IPS-NIHi7 (cell line): ENCODE measurements around the gene TTC12.
A peak's percentile ranks its signal among the peaks of the same experiment; 100 is the strongest.
"Not testable (repeated sequence)": the region's sequence is repeated elsewhere in the genome, so short reads cannot be mapped to it uniquely, and the experiment has no call there.

Source experiments
- DNase-seq: peaks from one replicate; pipeline ENCODE4 v3.0.0; 2012; ENCODE audit warnings: mixed read lengths; ENCODE audit errors: extremely low spot score

The TTC12 gene

GRCh38 chr11:113286009-113286408 is 28.4 kb upstream of the TTC12 start:
- DNase-seq, result no peak

GRCh38 chr11:113286509-113287497 is 27.6 kb upstream of the TTC12 start:
- no peak for DNase-seq

- DNase-seq, result no peak
These were observed 26.6 kb upstream of the TTC12 start for GRCh38 chr11:113287801-113288200.

GRCh38 chr11:113288286-113288863 is 26.0 kb upstream of the TTC12 start:
- DNase-seq, result no peak

GRCh38 chr11:113289431-113290187 is 24.8 kb upstream of the TTC12 start:
- DNase-seq, result peak; percentile 89

- DNase-seq, result no peak
These were observed 20.4 kb upstream of the TTC12 start for GRCh38 chr11:113293936-113294335.

GRCh38 chr11:113295993-113296392 is 18.4 kb upstream of the TTC12 start:
- DNase-seq, result no peak

GRCh38 chr11:113296447-113297205 is 17.8 kb upstream of the TTC12 start:
- no peak for DNase-seq

GRCh38 chr11:113298496-113298895 is 15.9 kb upstream of the TTC12 start:
- DNase-seq, result not testable (repeated sequence)

- DNase-seq, result no peak
These were observed 9.5 kb upstream of the TTC12 start for GRCh38 chr11:113304916-113305315.

GRCh38 chr11:113305440-113306336 is 8.7 kb upstream of the TTC12 start:
- peak; percentile 79 for DNase-seq

GRCh38 chr11:113308601-113309000 is 5.8 kb upstream of the TTC12 start:
- no peak for DNase-seq

- DNase-seq, result no peak
These were observed 2.8 kb upstream of the TTC12 start for GRCh38 chr11:113311536-113311935.

- no peak for DNase-seq
These were observed 782 bp upstream of the TTC12 start for GRCh38 chr11:113313601-113314000.

GRCh38 chr11:113314065-113314388 is 356 bp upstream of the TTC12 start:
- DNase-seq, result no peak

GRCh38 chr11:113315811-113316210 is 1.4 kb downstream of the TTC12 start:
- no peak for DNase-seq

GRCh38 chr11:113316256-113316655 is 1.9 kb downstream of the TTC12 start:
- no peak for DNase-seq

GRCh38 chr11:113317339-113317738 is 3.0 kb downstream of the TTC12 start:
- no peak for DNase-seq

- no peak for DNase-seq
These were observed 4.7 kb downstream of the TTC12 start for GRCh38 chr11:113319085-113319484.

- no peak for DNase-seq
These were observed 7.8 kb downstream of the TTC12 start for GRCh38 chr11:113322158-113322557.

- DNase-seq, result no peak
These were observed 9.9 kb downstream of the TTC12 start for GRCh38 chr11:113324250-113324649.
